Panc1 (cell line): Measurements from ENCODE around the gene KLHL3. TPM values are rescaled to one million over a fixed set of nuclear protein-coding genes. Genes with fewer than 3 reads are reported as not detected.

ENCODE experiments used
- ATAC-seq: fragments of 200-7000 bp; cut with Tn5 transposase; 2 replicates; pipeline ENCODE4 v1.9.1; 2020; ENCODE audit warnings: mild to moderate bottlenecking, moderate library complexity
- BruUV-seq: library from RNA; stranded (reverse); fragments of 400-500 nt; replicated peaks from 2 replicates; lab custom pipeline; 2021; lab: Mats Ljungman, UMichigan
- CTCF ChIA-PET: fragments of 300-600 bp; sonication (Branson Sonifier 250); formaldehyde crosslinking; loops from one replicate; lab custom pipeline; 2022; ENCODE audit warnings: antibody characterized with exemption; lab: Charles Lee
- POLR2A ChIA-PET: fragments of 300-600 bp; sonication (Branson Sonifier 250); formaldehyde crosslinking; loops from one replicate; lab custom pipeline; 2022; ENCODE audit warnings: antibody characterized with exemption; lab: Charles Lee
- DNase-seq: peaks from one replicate; pipeline ENCODE4 v3.0.0-alpha.2; 2010; ENCODE audit warnings: low read depth, low spot score
- H3K27ac ChIP-seq: 2 replicates; pipeline ENCODE4 v1.5.1; 2011; ENCODE audit warnings: mild to moderate bottlenecking, low read length, inconsistent platforms
- H3K27me3 ChIP-seq: fragments of 200-500 bp; sonication (Bioruptor generic); 2 replicates; pipeline ENCODE4 v1.6.0; 2014; ENCODE audit warnings: low read length, inconsistent platforms; ENCODE audit not compliant: control insufficient read depth, insufficient read depth
- H3K36me3 ChIP-seq: fragments of 200-500 bp; sonication (Bioruptor generic); 2 replicates; pipeline ENCODE4 v1.5.1; 2014; ENCODE audit warnings: inconsistent platforms, mild to moderate bottlenecking, low read length, moderate library complexity; ENCODE audit not compliant: control insufficient read depth, insufficient read depth
- H3K4me1 ChIP-seq: 2 replicates; pipeline ENCODE4 v1.5.1; 2011; ENCODE audit warnings: inconsistent platforms, mild to moderate bottlenecking, low read length, moderate library complexity; ENCODE audit not compliant: control insufficient read depth, insufficient read depth
- H3K4me3 ChIP-seq, 2 experiments: 2 replicates each; pipeline ENCODE4 v1.5.1; 2011 to 2012; ENCODE audit warnings: low read depth in 2 of 2, low read length in 2 of 2, mild to moderate bottlenecking in 2 of 2, inconsistent platforms in 1 of 2, moderate library complexity in 1 of 2
- H3K9me3 ChIP-seq: fragments of 200-500 bp; sonication (Bioruptor generic); 2 replicates; pipeline ENCODE4 v1.5.1; 2014; ENCODE audit warnings: low read depth, mild to moderate bottlenecking, inconsistent platforms, low read length, moderate library complexity; ENCODE audit not compliant: control insufficient read depth, insufficient read depth
- CTCF ChIP-seq: fragments of 450-650 bp; IDR thresholded peaks from 2 replicates; pipeline ENCODE4 v1.5.1; 2017; ENCODE audit warnings: mild to moderate bottlenecking
- POLR2AphosphoS5 ChIP-seq: IDR thresholded peaks from 2 replicates; pipeline ENCODE4 v1.6.1; 2012; ENCODE audit warnings: mild to moderate bottlenecking, low read depth, low read length, moderate library complexity
- REST ChIP-seq, 2 experiments: IDR thresholded peaks; 2 replicates each; pipeline ENCODE4 v1.6.1; 2011 to 2012; ENCODE audit warnings: low read depth in 2 of 2, control low read depth in 1 of 2, low read length in 1 of 2, mild to moderate bottlenecking in 1 of 2, moderate library complexity in 1 of 2; ENCODE audit not compliant: insufficient read depth in 1 of 2
- SIN3A ChIP-seq: IDR thresholded peaks from 2 replicates; pipeline ENCODE4 v1.6.1; 2012; ENCODE audit warnings: low read depth, mild to moderate bottlenecking, low read length, moderate library complexity, borderline replicate concordance; ENCODE audit not compliant: insufficient read depth
- TCF7L2 ChIP-seq: IDR thresholded peaks from 2 replicates; pipeline ENCODE4 v1.6.1; 2011; ENCODE audit warnings: mild to moderate bottlenecking, low read depth, low read length, inconsistent platforms
- in situ Hi-C: cut with HindIII; loops from 2 replicates; pipeline ENCODE4 v1.10.0; 2016; ENCODE audit warnings: low sequenced_read_pairs, low pct_unique_long_range_greater_than_20kb
- intact Hi-C: fragments of 100-400 bp; cut with micrococcal nuclease; formaldehyde crosslinking; loops from one replicate; pipeline ENCODE4 v1.10.0; 2022; ENCODE audit not compliant: unreplicated experiment
- total RNA-seq: library from RNA; stranded (reverse); gene quantifications from one replicate; pipeline ENCODE4 v1.2.1, GENCODE V29; 2021; ENCODE audit not compliant: unreplicated experiment

KLHL3 gene
- total RNA-seq, 1 experiment from 2014 or later, result 1.9 TPM

GRCh38 chr5:137619191-137619870 lies 116.6 kb downstream of the KLHL3 start:
- ATAC-seq (no peak), DNase-seq (no peak)
- intact Hi-C loops, result no loop called here
- Histone ChIP-seq H3K9me3 (no peaks in the 10 kb centered on the region), H3K4me3 (no peak overlapping the region), H3K4me1 (no peaks in the 10 kb centered on the region), H3K36me3 (no peaks in the 10 kb centered on the region), H3K27me3 (no peaks in the 10 kb centered on the region), H3K27ac (no peak overlapping the region)
- TF ChIP-seq TCF7L2 (no peak), REST (IDR thresholded peaks at IDR 0.05; ENCODE audit: insufficient read depth in 1 of 2, low read depth in 2 of 2, low read length in 1 of 2) (no peak), POLR2AphosphoS5 (no peak), SIN3A (no peak), CTCF (no peak)
- CTCF ChIA-PET, result no interaction called here
- no TSS peak for BruUV-seq
- in situ Hi-C loops, result no loop called here
- POLR2A ChIA-PET, result interaction anchor here (0.7 kb wide), 1 partner anchor 129 kb away, joined by 6 read pairs; no protein-coding TSS in a partner anchor

GRCh38 chr5:137618476-137618875 lies 117.4 kb downstream of the KLHL3 start:
- DNase-seq, result no peak
- no peak for ATAC-seq

More at GRCh38 chr5:137618476-137618875, 117.4 kb downstream of the KLHL3 start:
- TF ChIP-seq TCF7L2, result no peak
- no peak for TF ChIP-seq CTCF
- TF ChIP-seq POLR2AphosphoS5, result no peak
- no peak for TF ChIP-seq SIN3A
- no peak for TF ChIP-seq REST (IDR thresholded peaks at IDR 0.05; ENCODE audit: insufficient read depth in 1 of 2, low read depth in 2 of 2, low read length in 1 of 2)
- H3K27ac ChIP-seq, result no peak overlapping the region
- in situ Hi-C loops, result no loop called here
- intact Hi-C loops, result no loop called here
- ChIA-PET CTCF (no interaction called here), POLR2A (interaction anchor here (0.7 kb wide), 1 partner anchor 129 kb away, joined by 6 read pairs; no protein-coding TSS in a partner anchor)
- BruUV-seq, result no TSS peak
- H3K36me3 ChIP-seq, result no peaks in the 10 kb centered on the region
- no peaks in the 10 kb centered on the region for H3K27me3 ChIP-seq
- H3K4me1 ChIP-seq, result no peaks in the 10 kb centered on the region
- no peak overlapping the region for H3K4me3 ChIP-seq
- H3K9me3 ChIP-seq, result no peaks in the 10 kb centered on the region
